ENCODE results near the gene UVRAG. TPM values are rescaled to one million over a fixed set of nuclear protein-coding genes. Genes with fewer than 3 reads are reported as not detected.

UVRAG gene
- polyA plus RNA-seq, 1 donor (not counting 4 experiments of a cell fraction or from before 2014, with no cell fraction given), result 11.9 TPM

DNA sequence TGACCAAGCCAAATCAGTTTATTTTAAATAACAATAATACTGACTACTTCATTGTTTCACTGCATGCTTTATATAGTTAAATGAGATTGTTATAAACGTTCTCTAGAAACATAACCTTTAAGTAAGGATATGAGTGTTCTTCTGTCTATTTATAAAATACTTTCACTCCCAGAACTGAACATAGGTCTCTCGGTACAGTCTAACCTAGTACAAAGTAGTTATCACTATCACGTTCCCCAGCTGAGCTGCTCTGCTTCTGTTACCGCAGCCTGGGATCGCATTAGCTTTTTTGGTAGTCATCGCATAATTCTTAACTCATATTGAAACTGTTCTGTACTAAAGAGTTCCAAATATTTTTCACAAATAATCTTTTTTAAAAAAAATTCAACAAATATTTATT is 247.7 kb downstream of the UVRAG start:
- H3K9me3 ChIP-seq (ENCODE audit: control insufficient read depth, low read depth, low read length), result no peaks in the 10 kb centered on the region

DNA sequence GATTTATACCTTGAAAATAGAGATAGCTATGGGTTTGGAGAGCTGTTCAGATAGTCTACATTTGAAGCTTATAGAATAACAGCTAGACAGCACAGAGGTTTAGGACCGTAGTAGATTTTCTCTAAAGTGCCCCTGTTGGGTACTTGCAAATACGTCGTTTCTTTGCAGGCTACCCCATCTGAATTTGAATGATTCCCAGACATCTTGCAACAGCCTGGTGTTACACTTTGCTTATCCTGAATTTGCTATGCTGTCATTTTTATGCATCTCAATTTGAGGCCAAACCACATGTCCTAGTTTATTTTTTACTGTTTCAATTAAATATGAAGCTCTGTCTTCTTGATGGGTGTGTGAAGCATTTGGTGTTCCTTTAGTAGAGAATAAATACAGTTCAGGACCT is 249.2 kb downstream of the UVRAG start:
- H3K27me3 ChIP-seq (ENCODE audit: control insufficient read depth, extremely low read depth, insufficient read depth, low read length), result no peaks in the 10 kb centered on the region
- no peaks in the 10 kb centered on the region for H3K9me3 ChIP-seq (ENCODE audit: control insufficient read depth, low read depth, low read length)
- no peak for TF ChIP-seq EZH2 (IDR thresholded peaks at IDR 0.05; ENCODE audit: low read length)
- TF ChIP-seq, protein P1, sequence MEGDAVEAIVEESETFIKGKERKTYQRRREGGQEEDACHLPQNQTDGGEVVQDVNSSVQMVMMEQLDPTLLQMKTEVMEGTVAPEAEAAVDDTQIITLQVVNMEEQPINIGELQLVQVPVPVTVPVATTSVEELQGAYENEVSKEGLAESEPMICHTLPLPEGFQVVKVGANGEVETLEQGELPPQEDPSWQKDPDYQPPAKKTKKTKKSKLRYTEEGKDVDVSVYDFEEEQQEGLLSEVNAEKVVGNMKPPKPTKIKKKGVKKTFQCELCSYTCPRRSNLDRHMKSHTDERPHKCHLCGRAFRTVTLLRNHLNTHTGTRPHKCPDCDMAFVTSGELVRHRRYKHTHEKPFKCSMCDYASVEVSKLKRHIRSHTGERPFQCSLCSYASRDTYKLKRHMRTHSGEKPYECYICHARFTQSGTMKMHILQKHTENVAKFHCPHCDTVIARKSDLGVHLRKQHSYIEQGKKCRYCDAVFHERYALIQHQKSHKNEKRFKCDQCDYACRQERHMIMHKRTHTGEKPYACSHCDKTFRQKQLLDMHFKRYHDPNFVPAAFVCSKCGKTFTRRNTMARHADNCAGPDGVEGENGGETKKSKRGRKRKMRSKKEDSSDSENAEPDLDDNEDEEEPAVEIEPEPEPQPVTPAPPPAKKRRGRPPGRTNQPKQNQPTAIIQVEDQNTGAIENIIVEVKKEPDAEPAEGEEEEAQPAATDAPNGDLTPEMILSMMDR (optimal IDR thresholded peaks at IDR 0.05 in 1 of 3, IDR thresholded peaks at IDR 0.05 in 1 of 3, conservative IDR thresholded peaks at IDR 0.05 in 1 of 3; ENCODE audit: extremely low read depth in 1 of 3, insufficient read depth in 2 of 3, low read length in 3 of 3), result no peak
- H3K27ac ChIP-seq (ENCODE audit: control insufficient read depth, insufficient read depth, low read length), result no peak overlapping the region
- peaks cover 0 to 9% of the 10 kb centered on the region in 2 experiments for H3K36me3 ChIP-seq (ENCODE audit: control insufficient read depth in 2 of 2, extremely low read depth in 1 of 2, insufficient read depth in 2 of 2, low read length in 2 of 2)
- no peaks in the 10 kb centered on the region for H3K4me1 ChIP-seq (ENCODE audit: control insufficient read depth, extremely low read depth, insufficient read depth, low read length)
- no peak overlapping the region for H3K4me3 ChIP-seq (ENCODE audit: control insufficient read depth in 2 of 3, extremely low read depth in 1 of 3, insufficient read depth in 2 of 3, low read depth in 1 of 3, low read length in 3 of 3)
- no peaks in the 10 kb centered on the region for H3K79me2 ChIP-seq (ENCODE audit: control insufficient read depth, insufficient read depth, low read length)
- DNase-seq (ENCODE audit: low read depth, low spot score) (no peak), FAIRE-seq (no peak)
- dilution Hi-C loops (cut with MboI; ENCODE audit: extremely low pct_ligation_motif_present, low sequenced_read_pairs), result no loop called here
- no peak overlapping the region for H3K9ac ChIP-seq (ENCODE audit: control insufficient read depth, extremely low read depth, insufficient read depth, low read length)
- no peaks in the 10 kb centered on the region for H3K9me1 ChIP-seq (ENCODE audit: control insufficient read depth, extremely low read depth, insufficient read depth, low read length)
- no peak overlapping the region for H2AFZ ChIP-seq (ENCODE audit: control insufficient read depth, low read length)
- H4K20me1 ChIP-seq (ENCODE audit: control insufficient read depth, extremely low read depth, insufficient read depth, low read length), result no peaks in the 10 kb centered on the region
- H3K4me2 ChIP-seq (ENCODE audit: control insufficient read depth, extremely low read depth, insufficient read depth, low read depth, low read length), result no peak overlapping the region

More for the DNA sequence above, 247.7 kb downstream of the UVRAG start:
- Histone ChIP-seq H3K9me1 (ENCODE audit: control insufficient read depth, extremely low read depth, insufficient read depth, low read length) (no peaks in the 10 kb centered on the region), H4K20me1 (ENCODE audit: control insufficient read depth, extremely low read depth, insufficient read depth, low read length) (no peaks in the 10 kb centered on the region), H3K4me2 (ENCODE audit: control insufficient read depth, extremely low read depth, insufficient read depth, low read depth, low read length) (no peak overlapping the region), H3K4me1 (ENCODE audit: control insufficient read depth, extremely low read depth, insufficient read depth, low read length) (no peaks in the 10 kb centered on the region), H3K27ac (ENCODE audit: control insufficient read depth, insufficient read depth, low read length) (no peak overlapping the region), H3K27me3 (ENCODE audit: control insufficient read depth, extremely low read depth, insufficient read depth, low read length) (no peaks in the 10 kb centered on the region), H3K4me3 (ENCODE audit: control insufficient read depth in 2 of 3, extremely low read depth in 1 of 3, insufficient read depth in 2 of 3, low read depth in 1 of 3, low read length in 3 of 3) (no peak overlapping the region), H3K79me2 (ENCODE audit: control insufficient read depth, insufficient read depth, low read length) (no peaks in the 10 kb centered on the region), H2AFZ (ENCODE audit: control insufficient read depth, low read length) (no peak overlapping the region), H3K36me3 (ENCODE audit: control insufficient read depth in 2 of 2, extremely low read depth in 1 of 2, insufficient read depth in 2 of 2, low read length in 2 of 2) (peaks cover 0 to 4% of the 10 kb centered on the region in 2 experiments), H3K9ac (ENCODE audit: control insufficient read depth, extremely low read depth, insufficient read depth, low read length) (no peak overlapping the region)
- no peak for TF ChIP-seq EZH2 (IDR thresholded peaks at IDR 0.05; ENCODE audit: low read length)
- TF ChIP-seq, protein P1 (optimal IDR thresholded peaks at IDR 0.05 in 1 of 3, IDR thresholded peaks at IDR 0.05 in 1 of 3, conservative IDR thresholded peaks at IDR 0.05 in 1 of 3; ENCODE audit: extremely low read depth in 1 of 3, insufficient read depth in 2 of 3, low read length in 3 of 3), result no peak
- FAIRE-seq, result no peak
- dilution Hi-C loops (cut with MboI; ENCODE audit: extremely low pct_ligation_motif_present, low sequenced_read_pairs), result no loop called here
- no peak for DNase-seq (ENCODE audit: low read depth, low spot score)
